Endodermal cell (in vitro differentiated cells): ENCODE data around the gene APLN. TPM values are rescaled to one million over a fixed set of nuclear protein-coding genes. Genes with fewer than 3 reads are reported as not detected.
A peak's percentile ranks its signal among the peaks of the same experiment; 100 is the strongest.

ENCODE experiments used
- DNase-seq: peaks from one replicate; pipeline ENCODE4 v3.0.0-alpha.2; 2017
- H3K27ac ChIP-seq: 2 replicates; pipeline ENCODE4 v1.5.1; 2013; ENCODE audit warnings: mild to moderate bottlenecking, low read depth, low read length, moderate library complexity
- H3K27me3 ChIP-seq: 2 replicates; pipeline ENCODE4 v1.6.1; 2013; ENCODE audit warnings: mild to moderate bottlenecking, low read length, moderate library complexity; ENCODE audit not compliant: insufficient read depth, control insufficient read depth, poor library complexity, severe bottlenecking
- H3K36me3 ChIP-seq: 2 replicates; pipeline ENCODE4 v1.7.0; 2013; ENCODE audit warnings: mild to moderate bottlenecking, low read length, moderate library complexity; ENCODE audit not compliant: control insufficient read depth, insufficient read depth
- H3K4me1 ChIP-seq: one replicate; pipeline ENCODE4 v1.7.0; 2013; ENCODE audit warnings: low read length; ENCODE audit not compliant: control insufficient read depth, insufficient read depth
- H3K4me3 ChIP-seq: 2 replicates; pipeline ENCODE4 v1.5.1; 2013; ENCODE audit warnings: mild to moderate bottlenecking, low read length, moderate library complexity
- H3K9ac ChIP-seq: 2 replicates; pipeline ENCODE4 v1.6.1; 2013; ENCODE audit warnings: mild to moderate bottlenecking, low read length, moderate library complexity; ENCODE audit not compliant: poor library complexity, severe bottlenecking; ENCODE audit errors: extremely low read depth
- H3K9me3 ChIP-seq: 2 replicates; pipeline ENCODE4 v1.6.1; 2013; ENCODE audit warnings: mild to moderate bottlenecking, low read length, moderate library complexity; ENCODE audit not compliant: control insufficient read depth
- H3K27ac Mint-ChIP-seq: 2 replicates; pipeline ENCODE4 v1.8.0; 2020; ENCODE audit warnings: mixed read lengths
- H3K27me3 Mint-ChIP-seq: 2 replicates; pipeline ENCODE4 v1.8.0; 2021; ENCODE audit warnings: mild to moderate bottlenecking, mixed read lengths; ENCODE audit not compliant: insufficient read depth
- H3K36me3 Mint-ChIP-seq: 2 replicates; pipeline ENCODE4 v1.8.0; 2020; ENCODE audit warnings: low read depth, mixed read lengths
- H3K4me1 Mint-ChIP-seq: 2 replicates; pipeline ENCODE4 v1.8.0; 2020; ENCODE audit warnings: mixed read lengths
- H3K4me3 Mint-ChIP-seq: 2 replicates; pipeline ENCODE4 v1.8.0; 2020; ENCODE audit warnings: mild to moderate bottlenecking, moderate library complexity, mixed read lengths
- H3K9me3 Mint-ChIP-seq: 2 replicates; pipeline ENCODE4 v1.8.0; 2020; ENCODE audit warnings: mild to moderate bottlenecking, mixed read lengths
- WGBS, 2 experiments: methylation state at CpG; one replicate each; pipeline versions ENCODE4 v1.1.5 to v1.1.7; 2013; ENCODE audit warnings: missing lambda C conversion rate in 2 of 2, mixed read lengths in 1 of 2; ENCODE audit not compliant: insufficient coverage in 1 of 2, insufficient read length in 1 of 2; 5-methylcytosine and 5-hydroxymethylcytosine counted together
- total RNA-seq, 2 donors: library from RNA; stranded (reverse); fragmentation: NEBNext Ultra II Directional in 1 of 2; extraction: Animal tissue kit (Norgen Biotek cat#: 25700) in 1 of 2; gene quantifications; 2 replicates in 1 of 2; 3 replicates in 1 of 2; pipeline ENCODE4 v1.2.1, GENCODE V29; 2021
- TF ChIP-seq, protein P1 (sequence below): fragments of 200-600 bp; sonication (generic); conservative IDR thresholded peaks from 2 replicates; pipeline ENCODE4 v1.5.0; 2021; ENCODE audit warnings: antibody characterized with exemption, mild to moderate bottlenecking

Gene APLN
- total RNA-seq, 2 donors from 2014 or later = 0.22 TPM; not detected in 1

DNA sequence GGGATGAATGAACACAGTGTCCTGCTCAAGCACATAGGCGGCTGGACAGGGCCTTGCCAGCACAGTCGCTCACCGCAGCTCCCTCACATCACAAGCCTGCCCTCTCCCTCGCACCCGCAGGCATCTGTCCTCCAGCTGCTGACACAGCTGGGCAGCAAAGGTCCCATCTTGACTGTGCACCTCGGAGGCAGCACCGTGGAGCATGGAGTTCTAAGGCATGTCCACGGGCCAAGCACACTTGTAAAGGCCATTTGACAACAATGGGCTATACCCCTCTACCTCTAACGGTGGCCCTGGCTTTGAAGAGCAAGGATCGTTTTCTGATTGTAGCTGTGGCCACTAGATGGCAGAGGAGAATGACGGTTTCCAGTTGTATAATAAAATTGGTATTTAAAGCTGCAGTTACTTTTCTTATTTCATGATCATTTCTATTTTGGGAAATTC is 53.8 kb downstream of the APLN start:
- 40 to 59% methylated on average over 1 to 9 of the region's 11 CpGs for WGBS, 2 experiments
- H3K27ac Mint-ChIP-seq = no peak overlapping the region
- no peak overlapping the region for H3K4me3 Mint-ChIP-seq
- Histone ChIP-seq H3K4me3 (no peak overlapping the region), H3K27me3 (no peaks in the 10 kb centered on the region), H3K9ac (no peak overlapping the region), H3K36me3 (no peaks in the 10 kb centered on the region), H3K27ac (no peak overlapping the region), H3K4me1 (no peaks in the 10 kb centered on the region), H3K9me3 (no peaks in the 10 kb centered on the region)
- H3K36me3 Mint-ChIP-seq = peaks cover 15% of the 10 kb centered on the region
- H3K4me1 Mint-ChIP-seq = peaks cover 2% of the 10 kb centered on the region
- peaks cover 4% of the 10 kb centered on the region for H3K27me3 Mint-ChIP-seq
- no peaks in the 10 kb centered on the region for H3K9me3 Mint-ChIP-seq
- TF ChIP-seq, protein P1, sequence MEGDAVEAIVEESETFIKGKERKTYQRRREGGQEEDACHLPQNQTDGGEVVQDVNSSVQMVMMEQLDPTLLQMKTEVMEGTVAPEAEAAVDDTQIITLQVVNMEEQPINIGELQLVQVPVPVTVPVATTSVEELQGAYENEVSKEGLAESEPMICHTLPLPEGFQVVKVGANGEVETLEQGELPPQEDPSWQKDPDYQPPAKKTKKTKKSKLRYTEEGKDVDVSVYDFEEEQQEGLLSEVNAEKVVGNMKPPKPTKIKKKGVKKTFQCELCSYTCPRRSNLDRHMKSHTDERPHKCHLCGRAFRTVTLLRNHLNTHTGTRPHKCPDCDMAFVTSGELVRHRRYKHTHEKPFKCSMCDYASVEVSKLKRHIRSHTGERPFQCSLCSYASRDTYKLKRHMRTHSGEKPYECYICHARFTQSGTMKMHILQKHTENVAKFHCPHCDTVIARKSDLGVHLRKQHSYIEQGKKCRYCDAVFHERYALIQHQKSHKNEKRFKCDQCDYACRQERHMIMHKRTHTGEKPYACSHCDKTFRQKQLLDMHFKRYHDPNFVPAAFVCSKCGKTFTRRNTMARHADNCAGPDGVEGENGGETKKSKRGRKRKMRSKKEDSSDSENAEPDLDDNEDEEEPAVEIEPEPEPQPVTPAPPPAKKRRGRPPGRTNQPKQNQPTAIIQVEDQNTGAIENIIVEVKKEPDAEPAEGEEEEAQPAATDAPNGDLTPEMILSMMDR = peak; percentile 83
- peak; percentile 68 for DNase-seq

DNA sequence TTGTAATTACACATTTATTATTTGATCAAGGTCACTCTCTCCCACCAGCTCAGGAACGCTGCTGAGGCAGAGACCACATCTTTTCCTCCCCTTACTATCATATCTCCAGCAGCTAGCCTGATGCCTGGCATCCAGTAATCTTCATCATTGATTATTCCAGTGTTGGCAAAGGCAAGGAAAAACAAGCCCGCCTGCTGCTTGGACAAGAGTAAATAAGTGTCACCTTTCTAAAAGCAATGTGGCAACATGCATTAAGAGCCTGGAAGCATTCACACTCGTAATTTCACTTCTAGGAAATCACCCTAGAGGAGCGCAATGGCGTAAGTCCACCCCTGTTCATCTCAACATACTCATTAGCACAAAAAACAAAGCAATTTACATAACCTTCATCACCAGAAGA is 54.8 kb downstream of the APLN start:
- Histone ChIP-seq H3K27me3 (no peaks in the 10 kb centered on the region), H3K4me1 (no peaks in the 10 kb centered on the region), H3K36me3 (peaks cover 3% of the 10 kb centered on the region), H3K27ac (no peak overlapping the region), H3K9me3 (no peaks in the 10 kb centered on the region), H3K9ac (no peak overlapping the region), H3K4me3 (no peak overlapping the region)
- Mint-ChIP-seq H3K9me3 (no peaks in the 10 kb centered on the region), H3K4me1 (peaks cover 2% of the 10 kb centered on the region), H3K36me3 (peaks cover 15% of the 10 kb centered on the region), H3K27me3 (peaks cover 2% of the 10 kb centered on the region), H3K4me3 (no peak overlapping the region), H3K27ac (peak overlapping the region; percentile 5)
- DNase-seq = no peak
- TF ChIP-seq, protein P1 = no peak
- 96 to 100% methylated on average over 1 to 5 of the region's 5 CpGs for WGBS, 2 experiments

DNA sequence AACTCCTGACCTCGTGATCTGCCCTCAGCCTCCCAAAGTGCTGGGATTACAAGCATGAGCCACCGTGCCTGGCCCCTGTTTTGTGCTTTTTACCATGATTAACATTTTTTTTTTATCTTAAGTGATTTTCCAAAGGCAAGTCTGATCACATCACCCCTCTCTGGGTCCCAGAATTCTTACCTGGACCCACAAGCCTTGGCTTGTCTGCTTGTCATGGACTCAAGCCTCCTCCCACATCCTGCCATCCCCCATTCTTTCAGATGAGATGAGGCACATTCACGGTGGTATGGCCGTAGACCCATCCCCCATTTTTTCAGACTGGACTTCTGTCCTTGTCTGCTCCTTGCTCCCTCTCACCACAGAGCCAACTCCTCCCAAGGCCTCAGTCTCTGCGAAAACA is 55.3 kb downstream of the APLN start:
- no peaks in the 10 kb centered on the region for H3K9me3 Mint-ChIP-seq
- peak overlapping the region; percentile 5 for H3K27ac Mint-ChIP-seq
- peaks cover 6% of the 10 kb centered on the region for H3K36me3 ChIP-seq

More for the DNA sequence above, 55.3 kb downstream of the APLN start:
- Histone ChIP-seq H3K27me3 (no peaks in the 10 kb centered on the region), H3K9me3 (no peaks in the 10 kb centered on the region), H3K4me3 (no peak overlapping the region), H3K9ac (no peak overlapping the region), H3K27ac (no peak overlapping the region), H3K4me1 (no peaks in the 10 kb centered on the region)
- TF ChIP-seq, protein P1 = no peak
- Mint-ChIP-seq H3K36me3 (peaks cover 15% of the 10 kb centered on the region), H3K27me3 (peaks cover 2% of the 10 kb centered on the region), H3K4me1 (peaks cover 2% of the 10 kb centered on the region), H3K4me3 (no peak overlapping the region)
- DNase-seq = no peak
- WGBS, 2 experiments = 84 to 93% methylated on average over 2 to 5 of the region's 5 CpGs
